Astrocyte of the spinal cord (primary cell): ENCODE data around the gene TRRAP.

Experiments used
- DNase-seq: peaks from one replicate; pipeline ENCODE4 v3.0.0; 2011; ENCODE audit warnings: low read depth, low spot score
- H3K4me3 ChIP-seq: 2 replicates; pipeline ENCODE4 v1.5.1; 2011; ENCODE audit warnings: low read depth, mild to moderate bottlenecking, low read length, moderate library complexity
- CTCF ChIP-seq: IDR thresholded peaks from 2 replicates; pipeline ENCODE4 v1.5.1; 2012; ENCODE audit warnings: low read depth, mild to moderate bottlenecking, low read length, inconsistent platforms
- in situ Hi-C: cut with HindIII; loops from 2 replicates; pipeline ENCODE4 v1.10.0; 2017; ENCODE audit warnings: low sequenced_read_pairs

The TRRAP gene

GRCh38 chr7:99003419-99003818 is 125.1 kb downstream of the TRRAP start:
- no peak for TF ChIP-seq CTCF
- H3K4me3 ChIP-seq = no peak overlapping the region
- in situ Hi-C loops = no loop called here
- DNase-seq = no peak

- peak; percentile 6 for DNase-seq
- no peak overlapping the region for H3K4me3 ChIP-seq
- in situ Hi-C loops = no loop called here
- no peak for TF ChIP-seq CTCF
These were observed 125.9 kb downstream of the TRRAP start for GRCh38 chr7:99004216-99004615.

GRCh38 chr7:99004781-99005500 is 126.6 kb downstream of the TRRAP start:
- in situ Hi-C loops = no loop called here
- no peak for DNase-seq
- no peak overlapping the region for H3K4me3 ChIP-seq
- no peak for TF ChIP-seq CTCF

- H3K4me3 ChIP-seq = no peak overlapping the region
- no peak for DNase-seq
- in situ Hi-C loops = no loop called here
- no peak for TF ChIP-seq CTCF
These were observed 127.4 kb downstream of the TRRAP start for GRCh38 chr7:99005776-99006175.

- H3K4me3 ChIP-seq = no peak overlapping the region
- DNase-seq = no peak
- no peak for TF ChIP-seq CTCF
- in situ Hi-C loops = no loop called here
These were observed 128.6 kb downstream of the TRRAP start for GRCh38 chr7:99006739-99007424.

GRCh38 chr7:99008181-99008631 is 129.9 kb downstream of the TRRAP start:
- DNase-seq = no peak
- no peak for TF ChIP-seq CTCF
- in situ Hi-C loops = no loop called here

More at GRCh38 chr7:99008181-99008631, 129.9 kb downstream of the TRRAP start:
- H3K4me3 ChIP-seq = no peak overlapping the region
